ENCODE data around the gene CCKAR.

DNA sequence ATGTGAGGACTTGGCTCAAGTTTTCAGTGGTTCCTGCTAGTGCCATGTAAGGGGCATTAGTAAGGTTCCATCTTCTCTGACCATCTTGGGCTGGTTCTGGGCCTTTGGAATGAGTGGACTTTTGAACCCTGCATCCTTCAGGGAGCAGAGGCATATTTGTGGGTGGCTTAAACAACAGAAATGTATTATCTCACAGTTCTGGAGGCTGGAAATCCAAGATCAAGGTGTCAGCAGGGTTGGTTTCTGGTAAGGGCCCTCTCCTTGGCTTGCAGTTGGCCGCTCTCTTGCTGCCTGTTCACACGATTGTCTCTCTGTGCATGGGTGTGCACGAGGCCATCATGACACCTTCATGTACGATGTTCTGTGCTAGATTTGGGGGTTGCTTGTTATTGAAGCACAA is 21.3 kb downstream of the CCKAR start:
- TF ChIP-seq, protein P1, sequence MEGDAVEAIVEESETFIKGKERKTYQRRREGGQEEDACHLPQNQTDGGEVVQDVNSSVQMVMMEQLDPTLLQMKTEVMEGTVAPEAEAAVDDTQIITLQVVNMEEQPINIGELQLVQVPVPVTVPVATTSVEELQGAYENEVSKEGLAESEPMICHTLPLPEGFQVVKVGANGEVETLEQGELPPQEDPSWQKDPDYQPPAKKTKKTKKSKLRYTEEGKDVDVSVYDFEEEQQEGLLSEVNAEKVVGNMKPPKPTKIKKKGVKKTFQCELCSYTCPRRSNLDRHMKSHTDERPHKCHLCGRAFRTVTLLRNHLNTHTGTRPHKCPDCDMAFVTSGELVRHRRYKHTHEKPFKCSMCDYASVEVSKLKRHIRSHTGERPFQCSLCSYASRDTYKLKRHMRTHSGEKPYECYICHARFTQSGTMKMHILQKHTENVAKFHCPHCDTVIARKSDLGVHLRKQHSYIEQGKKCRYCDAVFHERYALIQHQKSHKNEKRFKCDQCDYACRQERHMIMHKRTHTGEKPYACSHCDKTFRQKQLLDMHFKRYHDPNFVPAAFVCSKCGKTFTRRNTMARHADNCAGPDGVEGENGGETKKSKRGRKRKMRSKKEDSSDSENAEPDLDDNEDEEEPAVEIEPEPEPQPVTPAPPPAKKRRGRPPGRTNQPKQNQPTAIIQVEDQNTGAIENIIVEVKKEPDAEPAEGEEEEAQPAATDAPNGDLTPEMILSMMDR (IDR thresholded peaks at IDR 0.05) = no peak
- TF ChIP-seq POLR2AphosphoS5 (IDR thresholded peaks at IDR 0.05; ENCODE audit: low read depth, low read length) = no peak
- TF ChIP-seq, protein P2, sequence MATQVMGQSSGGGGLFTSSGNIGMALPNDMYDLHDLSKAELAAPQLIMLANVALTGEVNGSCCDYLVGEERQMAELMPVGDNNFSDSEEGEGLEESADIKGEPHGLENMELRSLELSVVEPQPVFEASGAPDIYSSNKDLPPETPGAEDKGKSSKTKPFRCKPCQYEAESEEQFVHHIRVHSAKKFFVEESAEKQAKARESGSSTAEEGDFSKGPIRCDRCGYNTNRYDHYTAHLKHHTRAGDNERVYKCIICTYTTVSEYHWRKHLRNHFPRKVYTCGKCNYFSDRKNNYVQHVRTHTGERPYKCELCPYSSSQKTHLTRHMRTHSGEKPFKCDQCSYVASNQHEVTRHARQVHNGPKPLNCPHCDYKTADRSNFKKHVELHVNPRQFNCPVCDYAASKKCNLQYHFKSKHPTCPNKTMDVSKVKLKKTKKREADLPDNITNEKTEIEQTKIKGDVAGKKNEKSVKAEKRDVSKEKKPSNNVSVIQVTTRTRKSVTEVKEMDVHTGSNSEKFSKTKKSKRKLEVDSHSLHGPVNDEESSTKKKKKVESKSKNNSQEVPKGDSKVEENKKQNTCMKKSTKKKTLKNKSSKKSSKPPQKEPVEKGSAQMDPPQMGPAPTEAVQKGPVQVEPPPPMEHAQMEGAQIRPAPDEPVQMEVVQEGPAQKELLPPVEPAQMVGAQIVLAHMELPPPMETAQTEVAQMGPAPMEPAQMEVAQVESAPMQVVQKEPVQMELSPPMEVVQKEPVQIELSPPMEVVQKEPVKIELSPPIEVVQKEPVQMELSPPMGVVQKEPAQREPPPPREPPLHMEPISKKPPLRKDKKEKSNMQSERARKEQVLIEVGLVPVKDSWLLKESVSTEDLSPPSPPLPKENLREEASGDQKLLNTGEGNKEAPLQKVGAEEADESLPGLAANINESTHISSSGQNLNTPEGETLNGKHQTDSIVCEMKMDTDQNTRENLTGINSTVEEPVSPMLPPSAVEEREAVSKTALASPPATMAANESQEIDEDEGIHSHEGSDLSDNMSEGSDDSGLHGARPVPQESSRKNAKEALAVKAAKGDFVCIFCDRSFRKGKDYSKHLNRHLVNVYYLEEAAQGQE (IDR thresholded peaks at IDR 0.05; ENCODE audit: insufficient read depth in 1 of 2, low read depth in 2 of 2, low read length in 1 of 2) = no peak
- no peak for TF ChIP-seq SIN3A (IDR thresholded peaks at IDR 0.05; ENCODE audit: borderline replicate concordance, insufficient read depth, low read depth, low read length)

All from Panc1 (cell line).